ENCODE measurements around the gene MICB.

- TF ChIP-seq POLR2A (IDR thresholded peaks at IDR 0.05; ENCODE audit: low read depth, low read length) (no peak), POLR2AphosphoS5 (IDR thresholded peaks at IDR 0.05; ENCODE audit: low read depth, low read length) (no peak)
Measured at GRCh38 chr6:31525553-31525931, 27.6 kb downstream of the MICB start.

Data from GM12892 (cell line).